NCI-H2171 (cell line): ENCODE data around the gene IDH3G.

Experiments used
- DNase-seq: peaks from one replicate; lab custom pipeline; 2025; lab: John Stamatoyannopoulos, UW

The IDH3G gene

DNA sequence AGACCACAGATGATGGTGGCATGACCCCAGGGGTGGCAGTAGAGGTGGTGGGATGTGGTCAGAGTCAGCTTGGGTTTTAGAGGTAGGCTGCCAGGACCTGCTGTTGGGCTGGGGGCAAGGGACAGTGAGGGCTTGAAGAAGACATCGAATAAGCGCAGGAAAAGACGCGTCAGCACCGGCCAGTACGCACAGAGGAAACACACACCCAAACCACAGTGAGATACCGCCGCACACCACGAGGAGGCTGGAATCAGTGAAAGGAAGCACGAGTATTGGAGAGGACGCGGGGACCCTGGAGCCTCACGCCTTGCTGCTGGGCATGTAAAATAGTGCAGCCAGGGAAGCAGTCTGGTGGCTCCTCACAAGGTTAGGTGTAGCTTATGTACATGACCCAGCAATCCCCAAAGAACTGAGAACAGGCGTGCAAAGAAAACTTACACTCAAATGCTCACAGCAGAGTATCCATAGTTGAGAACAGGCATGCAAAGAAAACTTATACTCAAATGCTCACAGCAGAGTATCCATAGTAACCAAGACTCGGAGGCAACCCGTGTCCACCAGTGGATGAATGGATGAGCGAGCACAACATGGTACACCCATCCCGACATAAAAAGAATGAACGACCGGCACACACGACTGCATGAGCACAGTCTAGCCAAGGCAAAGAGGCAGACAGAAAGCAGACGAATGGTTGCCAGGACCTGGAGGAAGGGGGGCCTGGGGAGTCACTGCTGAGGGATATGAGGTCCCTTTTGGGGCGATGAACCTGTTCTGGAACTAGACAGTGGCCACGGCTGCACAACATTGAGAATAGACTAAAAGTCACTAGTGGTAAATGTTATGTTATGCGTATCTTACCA, 22.9 kb upstream of the IDH3G start:
- DNase-seq: no peak

DNA sequence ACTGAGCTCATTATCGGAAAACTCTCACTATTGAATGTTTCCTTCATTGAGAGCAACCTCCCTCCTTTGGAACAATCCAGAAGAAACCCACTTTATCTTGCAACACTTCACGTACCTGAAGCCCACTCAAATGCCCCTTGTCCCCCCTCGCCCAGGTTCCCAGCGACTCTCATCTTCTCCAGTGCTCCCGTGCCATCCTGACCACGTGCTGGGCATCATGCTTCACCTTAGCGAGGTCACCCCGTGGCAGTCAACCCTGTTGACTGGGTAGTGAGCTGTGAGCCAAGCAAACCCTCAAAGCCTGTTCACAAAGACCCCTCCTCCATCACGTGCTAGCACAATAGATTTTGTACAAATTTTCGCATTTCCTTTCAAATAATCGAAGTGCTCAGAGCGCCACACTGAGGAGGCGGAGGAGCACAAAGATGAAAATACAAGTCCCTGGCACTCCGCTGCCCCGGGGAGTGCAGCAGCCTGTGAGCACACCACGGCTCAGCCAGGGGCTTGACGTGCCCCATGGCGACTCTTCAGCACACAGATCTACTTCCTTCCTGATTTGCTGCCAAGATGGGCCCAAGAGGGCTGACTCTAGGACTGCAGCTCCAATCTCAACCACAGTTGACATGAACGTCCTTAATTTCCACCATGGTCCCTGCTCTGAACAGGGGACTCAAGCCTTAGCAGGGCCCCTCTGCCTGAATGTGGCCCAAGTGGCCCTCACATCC, 20.6 kb upstream of the IDH3G start:
- DNase-seq: no peak

DNA sequence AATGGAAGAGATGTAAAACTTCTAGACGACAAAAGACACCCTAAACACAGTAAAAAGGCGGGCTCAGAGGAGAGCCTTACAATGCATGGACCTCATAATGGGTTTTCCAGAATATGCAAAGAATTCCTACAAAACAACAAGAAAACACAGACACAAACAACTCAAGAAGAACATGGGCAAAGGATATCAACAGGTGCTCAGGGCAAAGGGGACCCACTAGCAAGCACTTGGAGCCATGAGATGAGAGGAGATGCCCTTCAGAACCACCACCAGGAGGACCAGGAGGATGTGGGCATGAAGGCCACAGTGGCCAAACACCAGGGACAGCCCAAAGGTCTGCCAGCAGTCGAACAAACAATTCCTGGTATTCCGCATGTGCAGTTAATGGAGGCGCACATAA, 19.0 kb upstream of the IDH3G start:
- no peak for DNase-seq

DNA sequence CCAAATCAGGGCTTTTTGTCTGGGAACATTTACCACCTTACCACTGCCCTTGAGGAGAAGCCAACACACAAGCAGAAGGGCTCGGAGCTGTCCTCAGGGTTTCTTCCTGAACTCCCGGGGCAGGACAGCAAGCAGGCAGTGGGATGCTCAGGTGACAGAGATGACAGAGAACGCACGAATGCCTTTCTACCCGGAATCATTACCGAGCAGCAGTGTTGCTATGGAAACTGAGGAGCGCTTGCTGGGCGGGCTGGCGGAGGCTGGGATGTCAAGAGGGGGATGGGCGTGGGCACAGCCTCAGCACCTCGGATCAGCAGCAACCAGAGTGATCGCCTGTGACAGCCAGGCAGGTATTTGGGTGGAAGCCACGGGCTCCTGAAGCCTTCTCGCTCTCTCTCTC, 18.0 kb upstream of the IDH3G start:
- DNase-seq: no peak

DNA sequence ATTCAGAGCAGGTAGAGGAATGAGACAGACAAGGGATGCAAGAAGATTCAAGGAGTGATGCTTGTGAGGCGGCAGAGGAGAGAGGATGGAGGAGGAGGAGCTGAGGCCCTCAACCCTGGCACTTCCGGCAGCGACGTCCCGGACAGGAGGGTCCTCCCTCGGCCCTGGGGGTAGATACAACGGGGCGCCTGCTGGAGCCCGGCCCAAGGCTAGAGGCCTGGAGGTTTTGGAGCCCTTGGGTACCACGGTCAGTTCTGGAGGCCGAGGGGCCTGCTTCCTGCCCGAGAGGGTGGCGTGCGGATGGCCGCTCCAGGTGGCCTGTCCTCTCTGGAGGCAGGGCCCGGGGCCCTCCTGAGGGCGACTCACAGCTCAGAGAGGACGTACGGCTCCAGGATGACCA, 13.8 kb upstream of the IDH3G start:
- no peak for DNase-seq

DNA sequence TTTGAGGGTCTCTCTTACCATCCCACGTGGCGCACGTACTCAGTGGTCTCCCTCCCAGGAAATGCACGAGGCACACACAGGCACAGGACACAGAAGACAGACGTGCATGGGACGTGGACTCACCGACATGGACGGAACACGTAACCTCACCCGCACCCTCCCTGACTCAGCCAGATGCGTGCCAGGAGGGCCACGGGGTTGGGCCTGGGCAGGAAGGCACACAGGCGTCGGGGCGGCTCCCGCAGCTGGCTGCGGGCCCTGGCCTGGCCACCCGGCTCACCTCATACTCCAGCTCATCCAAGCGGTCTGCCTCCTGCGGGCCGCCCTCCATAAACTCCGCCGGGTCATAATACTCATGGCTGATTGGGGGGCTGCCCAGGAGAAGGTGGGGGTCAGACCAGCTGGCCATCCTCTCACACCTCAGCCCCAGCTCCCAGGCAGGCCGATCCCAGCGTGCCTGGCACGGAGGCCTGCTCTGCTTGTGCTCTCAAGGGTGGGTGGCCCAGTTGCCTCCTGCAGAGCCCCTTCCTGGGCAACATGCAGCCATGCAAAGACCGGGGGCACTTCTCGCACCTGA, 12.9 kb upstream of the IDH3G start:
- DNase-seq: no peak

DNA sequence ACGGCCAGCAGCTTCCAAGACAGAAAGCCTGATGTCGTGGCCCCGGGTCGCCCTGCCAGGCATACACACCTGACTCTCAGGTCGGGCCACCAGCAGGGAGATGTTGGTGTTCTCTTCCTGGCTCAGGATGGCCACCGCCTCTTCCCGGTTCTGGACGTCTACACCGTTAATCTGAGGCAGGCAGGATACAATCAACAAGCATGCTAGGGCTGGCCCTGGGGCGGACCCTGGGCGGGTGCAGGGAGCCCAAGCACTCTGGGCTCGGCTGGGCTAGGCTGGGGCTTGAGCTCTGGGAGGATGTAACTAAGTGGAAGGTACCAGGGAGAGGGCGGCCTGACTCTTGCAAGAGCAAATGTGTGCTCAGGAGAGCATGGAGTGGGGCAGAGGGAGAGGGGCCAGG, 11.3 kb upstream of the IDH3G start:
- DNase-seq: no peak

DNA sequence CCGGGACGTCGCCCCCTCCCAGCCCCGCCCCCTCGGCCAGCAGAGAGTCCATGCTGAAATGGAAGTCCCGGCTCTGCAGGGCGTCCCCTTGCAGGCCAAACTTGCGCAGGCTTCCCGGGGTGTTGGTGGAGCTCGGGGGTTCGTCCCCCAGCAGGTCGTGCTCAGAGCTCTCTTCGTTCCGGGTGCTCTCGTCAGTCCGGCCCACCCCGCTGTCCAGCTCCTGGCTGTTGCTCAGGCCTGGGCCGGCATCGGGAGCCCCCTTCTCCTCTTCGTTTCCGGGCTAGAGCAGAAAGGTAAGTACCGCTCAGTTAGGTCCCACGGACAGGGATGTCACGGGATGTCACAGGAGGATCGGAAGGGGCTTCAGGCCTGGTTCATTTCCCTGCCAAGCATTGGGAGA, 10.4 kb upstream of the IDH3G start:
- DNase-seq: no peak

DNA sequence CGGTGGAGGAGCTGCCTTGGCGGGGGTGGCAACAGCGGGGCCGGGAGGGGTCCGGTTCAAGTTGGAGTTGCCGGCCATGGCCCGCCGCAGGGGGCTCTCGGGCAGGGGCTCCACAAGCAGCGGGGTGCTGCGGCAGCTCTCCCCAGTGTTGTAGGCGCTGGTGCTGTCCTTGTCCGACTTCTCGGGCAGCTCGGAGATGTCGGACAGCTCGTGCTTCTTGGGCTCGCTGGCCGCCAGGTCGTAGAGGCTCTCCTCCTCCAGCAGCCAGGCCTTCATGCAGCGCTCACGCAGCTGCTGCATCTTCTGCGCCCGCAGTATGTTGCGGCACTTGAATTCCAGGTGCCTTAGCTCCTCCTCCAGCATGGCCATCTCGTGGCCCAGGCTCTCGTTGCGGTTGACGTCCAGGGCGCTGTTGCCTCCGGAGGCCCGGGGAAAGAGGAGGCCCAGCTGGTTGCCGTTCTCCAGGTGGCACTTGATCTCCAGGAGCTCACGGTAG, 10.0 kb upstream of the IDH3G start:
- no peak for DNase-seq

DNA sequence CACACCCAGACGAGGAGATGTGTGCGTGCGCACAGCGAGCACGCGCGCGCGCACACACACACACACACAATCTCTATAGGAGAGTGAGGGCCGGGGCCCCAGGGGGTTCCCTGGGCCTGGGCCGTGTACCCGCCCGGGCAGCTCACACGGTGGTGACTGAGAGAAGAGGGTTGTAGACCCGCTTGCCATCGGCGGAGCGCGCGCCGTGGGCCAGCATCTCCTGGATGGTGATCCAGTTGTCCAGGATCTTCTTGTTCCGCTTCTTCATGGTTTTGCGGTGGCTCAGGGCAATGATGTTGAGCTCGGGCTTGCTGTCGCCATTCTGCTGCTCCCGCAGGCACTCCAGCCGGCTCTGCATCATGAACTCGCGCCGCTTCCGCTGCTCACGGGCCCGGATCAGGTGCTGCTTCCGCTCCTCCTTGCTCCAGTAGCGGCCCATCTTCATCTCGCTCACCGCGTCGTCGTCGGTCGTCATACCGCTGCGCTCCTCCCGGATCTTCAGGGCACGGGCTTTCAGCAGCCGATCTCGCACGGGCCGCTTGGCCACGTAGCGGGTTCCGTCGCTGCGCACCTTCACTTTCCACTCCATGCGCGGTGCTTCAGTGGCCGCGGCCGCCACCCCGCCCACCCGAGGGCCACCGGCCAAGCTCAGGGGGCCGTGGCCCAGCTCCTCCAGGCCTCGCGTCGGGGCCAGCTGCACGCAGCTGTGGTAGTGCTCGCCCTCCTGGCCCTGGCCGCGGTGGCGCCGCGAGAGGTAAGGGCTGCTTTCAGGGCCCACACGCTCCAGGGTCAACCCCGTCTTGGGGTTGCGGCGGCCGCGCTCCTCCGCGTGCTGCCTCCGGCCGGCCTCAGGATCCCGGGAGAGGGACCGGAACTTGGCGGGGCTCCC, 9.3 kb upstream of the IDH3G start:
- no peak for DNase-seq

DNA sequence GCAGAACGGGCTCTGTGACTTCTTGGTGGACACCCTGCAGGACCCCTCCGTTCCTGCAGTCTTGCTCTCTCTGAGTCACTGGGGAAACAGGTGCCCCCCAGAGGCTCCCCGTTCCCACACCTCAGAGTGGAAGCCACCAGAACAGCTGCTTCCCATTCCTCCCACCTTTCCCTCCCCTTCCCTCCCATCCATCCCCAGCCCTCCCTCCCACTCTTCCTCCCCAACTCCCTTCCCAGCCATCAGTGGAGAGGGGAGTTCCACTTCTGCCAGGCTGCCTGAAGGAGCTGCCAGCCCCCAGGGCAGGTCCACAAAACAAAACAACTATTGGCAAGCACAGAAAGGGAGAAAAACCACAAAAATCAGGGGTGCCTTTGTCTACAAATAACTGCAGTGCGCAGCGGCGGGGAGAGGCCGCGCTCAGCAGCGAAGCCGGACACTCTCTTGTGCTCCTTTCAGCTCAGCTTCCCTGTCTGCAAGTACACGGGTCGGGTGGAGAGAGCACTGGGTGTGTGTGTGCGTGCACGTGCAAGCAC, 8.4 kb upstream of the IDH3G start:
- no peak for DNase-seq

DNA sequence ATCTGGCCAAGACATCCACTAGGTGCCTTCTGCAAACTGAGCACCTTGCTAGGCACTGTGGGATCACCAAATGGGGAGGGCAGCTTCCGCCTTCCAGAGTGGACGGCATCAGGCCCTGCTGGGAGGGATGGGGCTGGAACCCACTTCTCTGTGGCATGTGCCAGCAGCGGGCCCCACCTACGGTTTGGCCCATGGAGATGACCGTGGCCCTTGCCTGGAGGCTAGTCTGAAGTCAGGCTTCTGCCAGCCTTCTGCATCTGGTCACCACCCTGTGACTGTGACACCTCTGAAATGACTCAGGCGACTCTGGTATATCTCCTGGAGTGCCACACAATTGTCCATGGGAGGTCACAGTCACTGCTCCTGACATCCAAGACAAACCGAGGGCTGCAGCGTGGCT, 7.5 kb upstream of the IDH3G start:
- no peak for DNase-seq

DNA sequence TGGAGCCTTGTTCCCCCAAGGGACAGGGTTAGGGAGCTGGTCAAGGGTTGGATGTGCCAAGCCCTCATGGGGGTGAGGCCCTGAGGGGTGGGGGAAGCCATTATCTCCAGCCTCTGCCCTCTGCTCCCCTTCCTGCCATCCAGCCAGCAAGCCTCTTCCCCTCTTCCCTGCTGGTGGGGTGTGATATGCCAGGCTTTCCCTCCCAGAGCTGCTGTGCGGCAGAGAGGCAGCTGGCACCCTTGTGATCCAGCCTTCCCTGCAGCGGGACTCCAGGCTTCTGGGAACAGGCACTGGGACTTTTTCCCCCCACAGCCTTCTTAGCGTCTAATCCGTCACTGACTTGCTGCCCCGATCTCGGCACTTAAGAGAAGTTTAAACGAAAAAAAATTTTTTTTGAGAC, 6.6 kb upstream of the IDH3G start:
- no peak for DNase-seq

DNA sequence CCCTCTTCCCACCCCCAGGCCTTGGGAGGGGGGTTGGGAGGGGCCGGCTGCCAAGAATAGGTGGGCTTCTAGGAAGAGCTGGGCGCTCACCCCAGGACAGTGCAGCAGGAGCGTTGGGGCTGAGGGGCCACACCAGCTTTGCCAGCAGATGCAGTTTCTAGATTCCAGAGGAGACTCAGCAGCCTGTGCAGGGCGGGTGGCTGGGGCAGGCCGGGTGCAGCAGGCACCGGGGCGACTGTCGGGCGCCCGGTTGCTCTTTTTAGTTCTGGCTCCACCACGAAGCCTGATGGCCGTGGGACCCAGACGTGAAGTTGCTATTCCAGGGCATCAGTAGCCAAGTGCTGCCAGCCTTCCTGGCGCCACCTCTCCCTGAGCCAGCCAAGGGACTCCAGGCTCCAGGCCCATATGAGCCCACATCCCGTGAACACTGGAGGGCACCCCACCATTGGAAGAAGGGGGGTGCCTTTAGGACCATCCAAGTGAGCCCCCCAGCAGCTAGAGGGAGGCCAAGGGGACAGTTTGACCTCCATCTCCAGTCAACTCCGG, 6.1 kb upstream of the IDH3G start:
- DNase-seq: no peak

DNA sequence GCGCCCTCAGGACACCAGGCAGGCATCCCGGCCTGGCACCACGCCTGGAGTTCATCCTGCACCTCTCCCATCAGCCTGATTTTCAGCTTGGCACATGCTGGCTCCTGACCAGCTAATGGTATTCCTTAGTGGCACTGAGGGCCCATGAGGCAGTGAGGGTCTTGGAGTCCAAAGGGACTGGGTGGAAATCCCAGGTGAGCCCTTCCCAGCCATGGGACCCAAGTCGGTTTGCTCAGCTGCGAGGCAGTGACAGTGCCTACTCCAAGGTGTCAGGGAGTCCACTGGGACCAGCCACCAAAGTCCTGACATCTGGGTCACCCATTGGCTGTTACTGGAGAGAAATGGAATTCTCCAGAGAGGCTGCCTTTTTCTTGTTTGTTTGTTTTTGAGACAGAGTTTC, 5.2 kb upstream of the IDH3G start:
- no peak for DNase-seq

DNA sequence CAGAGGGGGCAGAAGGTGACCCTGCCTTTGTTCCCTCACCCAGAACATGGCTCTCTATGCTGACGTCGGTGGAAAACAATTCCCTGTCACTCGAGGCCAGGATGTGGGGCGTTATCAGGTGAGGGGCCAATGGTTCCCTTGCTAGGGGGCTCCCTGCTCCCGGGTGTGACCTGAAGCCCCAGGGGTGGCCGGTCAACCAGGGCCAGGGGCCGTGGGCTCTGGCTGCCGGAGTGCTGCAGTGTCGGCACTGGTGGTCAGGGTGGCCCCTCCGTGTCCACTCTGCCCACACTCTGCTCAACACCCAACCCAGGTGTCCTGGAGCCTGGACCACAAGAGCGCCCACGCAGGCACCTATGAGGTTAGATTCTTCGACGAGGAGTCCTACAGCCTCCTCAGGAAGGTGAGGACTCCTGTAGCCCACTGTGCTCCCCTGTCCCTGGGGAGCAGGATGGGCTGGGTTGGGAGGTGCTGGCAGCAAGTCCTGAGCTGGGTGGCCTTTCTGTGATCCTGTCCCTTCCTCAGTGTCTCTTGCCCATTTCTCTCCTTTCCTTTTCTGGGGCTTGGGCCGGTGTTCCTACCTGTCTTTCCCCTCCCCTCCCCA, 3.3 kb upstream of the IDH3G start:
- DNase-seq: no peak

DNA sequence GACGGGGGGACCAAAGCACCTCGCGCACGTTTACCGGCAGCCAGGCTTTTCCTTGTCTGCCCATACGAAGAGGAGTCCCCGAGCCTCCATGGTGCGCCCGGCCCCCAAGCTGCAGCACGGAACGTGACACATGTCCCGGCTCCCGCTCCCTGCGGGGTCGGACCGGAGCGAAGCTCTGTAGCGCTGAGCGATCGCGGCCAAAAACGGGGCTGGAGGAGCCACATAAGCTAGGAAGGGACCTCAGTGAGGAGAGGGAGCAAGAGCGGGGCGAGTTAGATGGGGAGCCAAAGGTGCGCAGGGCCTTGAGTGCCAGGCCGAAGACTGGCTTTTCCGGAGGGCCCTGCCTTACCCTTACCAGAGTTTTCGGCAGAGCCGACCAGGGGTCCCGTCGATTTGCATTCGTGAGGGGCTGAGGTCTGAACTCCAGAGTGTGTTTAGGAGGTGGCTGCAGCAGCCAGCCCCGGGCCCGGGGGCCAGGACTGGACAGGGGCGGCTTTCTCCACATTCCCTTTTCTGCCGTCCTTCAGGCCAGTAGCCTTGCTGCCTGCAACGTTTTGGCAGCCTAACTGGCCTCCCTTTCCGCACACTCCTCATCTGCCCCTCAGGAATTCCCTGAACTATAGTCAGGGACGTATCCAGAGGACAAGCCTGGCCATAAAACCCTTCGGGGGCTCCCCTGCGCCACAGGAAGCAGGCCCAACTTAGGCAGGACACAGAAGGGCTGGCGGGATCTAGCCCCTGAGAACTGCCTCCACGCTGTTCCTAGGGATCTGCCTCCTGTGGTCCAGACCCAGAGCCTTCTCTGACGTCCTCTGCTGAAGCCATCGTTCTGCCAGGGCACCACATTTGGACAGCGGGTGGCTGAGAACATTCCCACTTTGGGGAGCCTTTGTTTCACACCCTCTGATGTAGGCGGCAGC, 982 bp upstream of the IDH3G start:
- DNase-seq: no peak

DNA sequence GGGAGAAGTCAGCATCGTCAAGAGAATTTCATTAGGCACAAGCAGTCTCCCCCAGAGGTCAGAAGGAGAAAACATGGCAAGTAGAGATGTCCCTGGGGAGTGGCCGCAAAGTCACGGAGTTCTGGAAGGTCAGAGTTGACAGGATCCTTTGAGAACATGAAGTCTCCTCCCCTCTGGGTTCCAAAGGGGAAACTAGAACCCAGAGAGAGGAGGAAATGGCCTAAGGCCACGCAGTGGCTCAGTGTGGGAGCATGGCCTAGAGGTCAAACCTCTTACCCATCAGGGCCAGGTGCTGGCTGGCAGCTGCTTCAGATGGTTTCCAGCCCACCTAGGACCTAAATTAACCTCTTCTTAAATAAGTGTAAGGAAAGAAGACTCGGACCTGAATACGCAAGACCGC, 884 bp downstream of the IDH3G start:
- DNase-seq: no peak

DNA sequence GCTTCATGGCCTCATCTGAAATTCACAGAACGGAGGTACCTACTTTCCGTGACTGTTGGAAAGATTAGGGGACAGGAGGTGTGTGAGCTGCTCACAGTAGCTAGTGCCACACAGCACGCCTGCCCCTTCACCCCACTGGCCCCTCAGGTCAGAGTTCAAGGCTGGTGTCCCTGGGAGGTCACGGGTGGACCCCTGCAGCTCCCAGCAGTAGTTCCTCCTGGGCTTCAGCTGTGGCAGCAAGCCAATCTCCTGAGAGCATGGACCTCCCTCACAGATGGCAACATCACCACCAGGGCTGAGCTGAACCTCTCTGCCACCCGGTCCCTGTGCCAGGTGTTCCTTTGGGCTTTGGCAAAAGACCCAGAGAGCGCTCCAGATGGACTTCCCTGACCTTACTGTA, 1.8 kb downstream of the IDH3G start:
- no peak for DNase-seq
